ENCODE data around the gene TMEM40.
"Not testable (repeated sequence)": the region's sequence is repeated elsewhere in the genome, so short reads cannot be mapped to it uniquely, and the experiment has no call there.

TMEM40 gene

DNA sequence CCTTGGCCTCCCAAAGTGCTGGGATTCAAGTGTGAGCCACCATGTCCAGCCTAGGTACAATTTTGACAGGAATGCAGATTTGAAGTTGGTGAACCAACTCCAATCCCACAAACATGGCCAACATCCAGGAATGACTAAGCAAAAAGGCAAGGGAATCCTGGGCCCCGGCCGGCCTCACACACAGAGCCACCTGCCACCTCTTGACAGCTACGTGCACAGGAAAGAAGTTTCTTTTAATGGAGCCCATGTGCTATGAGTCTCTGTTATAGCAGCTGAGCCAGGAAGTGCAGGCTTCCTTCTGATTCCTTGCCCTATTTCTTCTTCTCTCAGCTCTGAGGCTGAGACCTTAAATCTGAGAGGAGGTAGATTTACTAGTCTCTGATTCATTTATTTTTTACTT is 8.8 kb downstream of the TMEM40 start:
- no peak for DNase-seq

DNA sequence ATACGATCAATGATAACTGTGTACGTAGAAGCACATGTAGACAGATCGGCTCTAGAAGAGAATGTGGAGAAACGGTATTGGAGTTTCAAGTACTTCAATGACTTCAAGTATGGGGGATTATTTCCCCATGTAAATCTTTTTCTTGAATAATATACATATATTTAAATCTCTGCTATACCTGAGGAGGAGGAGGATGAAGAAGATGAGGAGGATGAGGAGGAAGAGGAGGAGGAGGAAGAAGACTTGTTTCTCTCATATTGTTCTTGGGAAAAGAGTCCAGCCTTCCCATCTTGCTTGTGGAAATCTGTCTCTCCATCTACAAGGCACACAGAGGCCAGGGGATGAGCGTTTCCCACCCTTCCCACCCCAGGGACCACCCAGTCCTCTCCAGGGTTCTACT is 10.6 kb downstream of the TMEM40 start:
- DNase-seq = no peak

DNA sequence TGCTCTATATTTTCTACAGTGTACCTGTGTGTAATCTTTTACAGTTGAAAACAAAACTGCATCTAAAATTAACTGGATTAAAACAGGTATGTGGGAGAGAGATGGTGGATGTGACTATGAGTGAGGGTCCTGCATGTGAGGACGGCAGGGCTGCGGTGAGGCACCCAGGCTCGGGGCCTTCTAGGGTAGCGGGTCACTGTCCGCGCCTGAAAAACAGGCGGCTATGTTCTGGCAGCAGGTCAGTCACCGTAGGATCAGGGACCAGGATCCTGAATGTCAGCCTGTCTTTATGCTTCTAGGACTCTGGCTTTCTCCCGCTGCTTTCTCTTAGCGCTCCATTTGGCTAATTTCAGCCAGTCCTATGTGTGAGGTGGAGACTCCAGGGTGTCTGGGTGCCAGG is 12.6 kb downstream of the TMEM40 start:
- DNase-seq = no peak

DNA sequence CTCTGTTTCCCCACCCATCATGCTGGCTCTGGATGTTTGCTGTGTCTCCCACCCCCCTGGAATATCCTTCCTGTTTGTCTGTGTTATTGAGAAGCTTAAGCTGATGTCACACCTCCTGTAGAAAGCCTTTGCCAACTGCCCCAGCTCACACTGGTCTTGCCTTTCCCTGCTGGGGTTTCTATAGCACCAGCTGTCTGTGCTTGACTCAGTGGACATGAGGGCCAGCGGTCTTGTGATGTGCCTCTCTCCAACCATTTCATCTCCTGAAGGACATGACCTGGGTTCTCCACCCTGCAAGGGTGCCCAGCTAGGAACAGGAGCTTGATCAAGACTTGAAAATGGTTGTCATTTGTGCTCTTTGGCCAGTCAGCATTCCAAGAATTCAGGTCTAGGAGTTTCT is 14.7 kb downstream of the TMEM40 start:
- no peak for DNase-seq

DNA sequence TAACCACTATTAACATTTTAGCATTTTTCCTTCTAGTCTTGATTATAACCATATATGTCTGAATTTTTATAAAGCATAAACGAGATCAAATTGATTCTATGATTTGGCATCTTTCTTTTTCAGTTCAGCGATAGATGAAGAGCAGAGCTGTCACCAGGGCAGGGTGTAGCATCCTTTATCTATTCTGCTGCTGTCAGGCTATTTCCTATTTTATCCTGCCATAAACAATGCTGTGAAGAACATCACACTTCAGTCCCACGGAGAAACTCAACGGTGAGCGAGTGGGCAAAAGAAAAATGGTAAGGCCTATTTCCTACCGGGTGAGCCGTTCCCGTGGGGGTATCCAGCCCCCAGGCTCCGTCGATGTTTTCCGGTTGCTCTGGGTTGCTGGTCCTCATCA is 15.5 kb downstream of the TMEM40 start:
- no peak for DNase-seq

DNA sequence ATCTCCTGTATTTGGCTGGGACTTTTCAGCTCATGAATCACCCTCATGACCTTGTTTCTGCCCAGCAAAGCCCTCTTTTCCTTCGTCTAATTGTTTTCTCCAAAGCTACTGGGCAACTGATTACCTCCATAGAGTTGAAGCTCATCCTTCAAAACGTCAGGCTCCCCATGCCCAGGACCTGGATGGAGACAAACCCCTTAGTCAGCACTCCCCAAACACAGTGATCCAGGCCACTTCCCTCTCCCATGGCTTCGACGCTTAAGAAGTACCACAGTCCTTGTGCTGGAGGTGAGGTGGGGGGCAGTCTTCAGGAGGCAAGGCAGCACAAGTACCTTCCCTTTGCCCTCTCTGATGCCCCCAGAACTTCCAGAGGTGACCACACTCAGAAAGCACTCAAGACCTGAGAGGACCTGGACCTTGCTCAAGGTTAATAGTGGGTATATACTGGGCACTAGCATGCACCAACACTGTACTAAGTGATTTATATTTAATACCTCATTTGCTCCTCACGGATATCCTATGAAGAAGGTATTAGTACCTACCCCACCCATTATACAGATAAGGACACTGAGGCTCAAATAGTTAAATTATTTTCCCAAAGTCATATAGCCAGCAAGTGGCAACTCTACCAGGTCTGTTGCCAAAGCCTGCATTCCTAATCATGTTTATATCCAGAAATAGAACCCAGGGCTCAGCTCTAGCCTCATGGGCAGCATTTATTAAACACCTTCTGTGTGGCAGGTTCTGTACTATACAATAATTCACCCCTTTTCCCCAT is 16.5 kb downstream of the TMEM40 start:
- DNase-seq = no peak

DNA sequence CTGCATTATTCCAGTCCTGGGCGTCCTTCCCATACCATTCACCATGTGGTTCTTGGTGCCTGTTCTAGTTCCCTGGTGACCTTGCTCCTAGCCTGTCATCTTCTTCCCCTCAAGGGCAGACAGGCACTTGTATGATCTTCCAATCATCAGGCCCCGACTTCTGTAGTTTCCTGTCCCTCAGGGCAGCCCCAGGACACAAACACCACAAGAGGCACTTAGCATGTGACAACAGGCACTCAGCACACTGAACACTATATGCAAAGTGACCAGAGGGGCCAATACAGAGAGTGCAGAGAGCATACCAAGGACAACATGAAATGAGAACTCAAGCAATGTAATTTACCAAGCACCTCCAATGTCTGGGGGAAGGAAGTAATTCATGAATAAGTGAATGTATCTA is 17.9 kb downstream of the TMEM40 start:
- DNase-seq = no peak

DNA sequence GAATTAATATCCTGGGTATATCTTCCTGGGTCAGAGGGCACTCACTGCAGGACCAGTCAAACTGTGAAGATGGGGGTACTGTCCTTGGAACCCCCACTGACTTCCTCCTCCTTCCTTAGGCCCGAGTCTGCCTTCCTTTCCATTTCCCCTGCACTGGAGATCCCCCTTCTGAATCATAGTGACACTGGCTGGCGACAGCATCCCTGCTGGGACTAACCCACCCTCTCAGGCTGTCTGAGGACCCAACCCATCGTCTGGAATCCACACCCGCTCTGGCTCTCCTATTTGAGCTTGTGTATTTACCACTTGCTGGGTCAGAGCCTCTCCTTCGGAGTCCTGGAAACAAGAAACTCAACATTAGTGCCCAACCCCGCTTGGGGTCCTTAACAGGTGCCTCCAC is 21.2 kb downstream of the TMEM40 start:
- no peak for DNase-seq

DNA sequence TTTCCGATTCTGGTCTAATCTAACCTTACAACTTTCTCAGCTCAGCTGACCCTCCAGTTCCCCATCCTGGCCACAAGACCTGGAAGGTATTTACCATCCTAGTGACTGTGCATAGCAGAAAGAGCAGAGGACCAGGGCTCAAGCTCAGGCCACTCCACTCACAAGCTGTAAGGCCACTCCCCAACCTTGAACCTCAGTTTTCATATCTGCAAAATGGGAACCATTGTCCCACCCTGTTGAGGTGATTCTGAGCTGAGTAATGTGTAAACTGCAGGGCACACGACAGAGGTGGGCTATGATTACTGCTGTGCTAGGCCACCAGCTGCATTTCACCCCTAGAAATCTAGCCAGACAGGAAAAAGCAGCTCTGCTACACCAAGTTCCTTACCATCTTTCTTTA is 21.7 kb downstream of the TMEM40 start:
- DNase-seq = no peak

DNA sequence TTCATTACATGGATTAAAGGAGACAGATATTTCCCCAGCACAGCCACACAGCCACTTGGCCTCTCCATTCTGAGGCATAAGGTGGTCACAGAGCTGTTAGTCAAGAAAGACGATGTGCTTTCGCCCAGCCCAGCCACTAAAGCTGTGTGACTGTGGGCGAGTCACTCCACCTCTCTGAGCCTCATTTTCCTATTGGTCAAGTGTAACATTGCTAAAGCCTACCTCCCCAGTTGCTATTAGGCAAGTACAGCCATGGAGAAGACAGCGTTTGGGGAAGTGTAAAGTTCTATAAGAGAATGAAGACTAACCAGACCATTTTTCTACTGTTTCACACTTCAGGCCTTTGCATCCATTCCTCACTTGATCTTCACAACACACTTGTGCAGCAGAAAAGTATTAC is 24.1 kb downstream of the TMEM40 start:
- no peak for DNase-seq

DNA sequence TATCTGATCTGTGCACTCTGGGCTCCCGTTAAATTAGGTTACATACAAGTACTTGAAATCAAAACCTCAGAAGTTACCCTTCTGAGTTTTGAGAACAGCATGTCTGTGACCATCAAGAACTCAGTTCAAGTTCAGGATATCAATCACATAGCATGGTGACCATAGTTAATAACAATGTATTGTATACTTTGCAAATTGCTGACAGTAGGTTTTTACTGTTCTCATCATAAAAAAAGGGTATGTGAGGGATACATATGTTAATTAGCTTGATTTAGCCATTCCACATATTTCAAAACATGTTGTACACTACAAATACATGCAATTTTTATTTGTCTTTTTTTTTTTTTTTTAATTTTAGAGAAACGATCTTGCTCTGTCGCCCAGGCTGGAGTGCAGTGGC is 25.5 kb downstream of the TMEM40 start:
- DNase-seq = no peak

DNA sequence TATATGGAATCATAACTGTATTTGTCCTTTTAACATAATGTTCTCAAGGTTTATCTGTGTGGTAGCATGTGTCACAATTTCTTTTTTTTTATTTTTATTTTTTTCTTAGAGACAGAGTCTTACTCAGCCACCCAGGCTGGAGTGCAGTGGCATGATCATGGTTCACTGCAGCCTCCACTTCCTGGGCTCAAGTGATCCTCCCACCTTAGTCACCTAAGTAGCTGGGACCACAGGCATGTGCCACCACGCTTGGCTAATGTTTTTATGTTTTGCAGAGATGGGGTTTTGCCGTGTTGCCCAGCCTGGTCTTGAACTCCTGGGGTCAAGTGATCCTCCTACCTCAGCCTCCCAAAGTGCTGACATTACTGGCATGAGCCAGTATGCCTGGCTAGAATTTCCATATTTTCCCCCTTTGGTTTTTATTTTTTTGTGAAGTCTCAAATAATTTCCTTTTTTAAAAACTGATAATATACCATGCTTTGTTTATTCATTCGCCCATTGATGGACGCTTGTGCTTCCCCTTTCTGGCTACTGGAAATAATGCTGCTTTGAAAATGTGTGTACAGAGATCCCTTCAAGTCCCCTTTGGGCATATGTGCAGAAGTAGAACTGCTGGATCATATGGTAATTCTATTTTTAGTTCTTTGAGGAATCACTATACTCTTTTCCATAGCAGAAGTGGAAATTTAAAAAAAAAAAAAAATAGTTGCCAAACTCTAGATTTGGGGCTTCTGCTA is 28.4 kb downstream of the TMEM40 start:
- DNase-seq = no peak

DNA sequence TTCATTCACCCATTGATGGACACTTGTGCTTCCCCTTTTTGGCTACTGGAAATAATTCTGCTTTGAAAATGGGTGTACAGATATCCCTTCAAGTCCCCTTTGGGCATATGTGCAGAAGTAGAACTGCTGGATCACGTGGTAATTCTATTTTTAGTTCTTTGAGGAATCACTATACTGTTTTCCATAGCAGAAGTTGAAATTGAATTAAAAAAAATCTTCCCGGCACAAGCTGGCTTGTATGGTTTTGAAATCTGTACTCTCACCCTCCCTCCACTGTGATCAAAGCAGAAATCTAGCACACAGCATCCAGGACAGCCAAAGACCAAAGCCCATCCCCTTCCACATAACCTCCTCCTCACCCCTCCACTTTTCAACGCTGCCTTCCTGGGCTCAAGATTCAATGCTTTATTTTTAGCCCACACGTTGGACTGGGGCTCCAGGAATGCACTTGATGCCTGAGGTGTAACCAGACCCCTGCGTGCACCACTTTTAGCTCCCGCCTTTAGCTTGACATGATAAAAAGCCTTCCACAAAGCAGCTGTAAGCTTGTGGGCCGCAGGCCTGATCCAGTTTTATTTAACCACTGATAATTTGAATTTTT is 29.9 kb downstream of the TMEM40 start:
- no peak for DNase-seq

DNA sequence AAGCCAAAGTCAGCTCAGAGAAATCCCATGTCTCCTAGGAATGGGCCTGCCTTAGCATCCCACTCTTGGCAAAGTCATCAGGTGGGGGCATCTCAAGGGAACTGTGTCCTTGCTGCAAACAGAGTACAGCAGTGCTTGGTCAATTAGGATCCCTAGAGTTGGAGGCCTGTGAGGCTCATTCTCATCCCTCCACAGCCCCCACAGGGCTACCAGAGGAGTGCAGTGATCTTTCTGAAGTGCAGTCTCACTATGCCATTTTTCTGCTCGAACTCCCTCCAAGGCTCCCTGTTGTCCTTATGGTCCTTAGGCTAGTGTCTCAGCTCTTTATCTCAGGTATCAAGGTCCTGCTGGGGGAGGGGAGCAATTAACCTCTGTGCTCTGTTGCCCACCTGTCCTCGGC is 31.1 kb downstream of the TMEM40 start:
- no peak for DNase-seq

DNA sequence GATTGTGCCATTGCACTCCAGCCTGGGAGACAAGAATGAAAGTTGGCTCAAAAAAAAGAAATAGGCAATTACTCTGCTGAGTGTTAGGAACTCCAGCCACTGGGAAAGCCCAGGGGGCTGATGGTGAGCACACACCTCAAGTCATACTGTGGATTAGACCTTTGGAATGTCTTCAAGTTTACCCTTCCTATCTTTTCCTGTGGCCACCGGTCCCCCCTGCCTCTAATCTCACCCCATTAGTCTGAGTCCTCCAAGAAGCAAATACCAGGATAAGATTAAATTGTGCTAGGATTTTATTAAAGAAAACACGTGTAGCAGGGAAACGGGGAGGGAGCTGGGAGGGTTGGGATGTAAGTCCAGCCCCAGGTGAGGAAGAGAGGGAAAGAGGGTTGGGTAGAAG is 31.6 kb downstream of the TMEM40 start:
- no peak for DNase-seq

DNA sequence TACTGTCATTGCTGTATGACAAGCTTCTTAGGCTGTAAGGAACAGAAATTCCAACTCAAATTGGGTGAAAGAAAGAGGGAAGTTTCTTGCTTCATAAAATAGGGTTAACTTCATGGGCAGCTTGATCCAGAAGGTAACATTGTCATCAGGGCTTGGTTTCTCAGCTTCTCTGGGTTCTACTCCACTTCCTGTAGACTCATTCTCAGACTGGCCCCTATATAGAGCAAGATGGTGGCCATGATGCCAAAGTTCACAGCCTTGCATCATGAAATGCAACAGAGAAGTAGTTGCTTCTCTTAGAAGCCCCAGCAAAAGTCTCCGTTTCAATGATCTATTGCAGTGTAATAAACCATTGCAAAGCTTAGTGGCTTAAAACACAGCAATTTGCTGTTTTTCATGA is 33.6 kb downstream of the TMEM40 start:
- DNase-seq = no peak

DNA sequence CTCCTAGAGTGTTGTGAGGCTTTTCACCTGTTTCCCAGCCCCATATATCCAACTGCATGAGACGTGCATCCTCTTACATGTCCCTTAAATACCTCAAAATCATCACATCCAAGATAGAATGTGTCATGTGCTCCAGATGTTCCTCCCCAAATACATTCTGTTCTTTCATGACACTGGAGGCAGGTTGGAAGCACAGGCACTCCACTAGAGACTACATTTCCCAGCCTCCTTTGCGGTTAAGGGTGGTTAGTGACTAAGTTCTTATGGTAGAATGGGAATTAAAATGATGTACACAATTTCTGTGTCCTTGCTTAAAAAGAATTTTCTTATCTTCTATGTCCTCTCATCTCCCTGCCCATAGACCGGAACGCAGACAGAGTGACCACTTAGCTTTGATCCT is 34.3 kb downstream of the TMEM40 start:
- DNase-seq = peak; percentile 31

DNA sequence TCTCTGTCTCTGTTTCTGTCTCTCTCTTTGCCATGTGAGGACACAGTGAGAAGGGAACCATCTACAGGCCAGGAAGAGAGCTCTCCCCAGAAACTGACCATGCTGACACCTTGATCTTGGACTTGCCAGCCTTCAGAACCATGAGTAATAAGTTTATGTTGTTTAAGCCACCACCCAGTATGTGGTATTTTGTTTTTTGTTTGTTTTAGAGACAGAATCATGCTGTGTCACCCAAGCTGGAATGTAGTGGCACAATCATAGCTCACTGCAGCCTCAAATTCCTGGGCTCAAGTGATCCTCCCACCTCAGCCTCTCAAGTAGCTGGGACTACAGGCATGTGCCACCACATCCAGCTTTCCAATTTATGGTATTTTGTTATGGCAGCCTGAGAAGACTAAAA is 35.7 kb downstream of the TMEM40 start:
- DNase-seq = not testable (repeated sequence)

DNA sequence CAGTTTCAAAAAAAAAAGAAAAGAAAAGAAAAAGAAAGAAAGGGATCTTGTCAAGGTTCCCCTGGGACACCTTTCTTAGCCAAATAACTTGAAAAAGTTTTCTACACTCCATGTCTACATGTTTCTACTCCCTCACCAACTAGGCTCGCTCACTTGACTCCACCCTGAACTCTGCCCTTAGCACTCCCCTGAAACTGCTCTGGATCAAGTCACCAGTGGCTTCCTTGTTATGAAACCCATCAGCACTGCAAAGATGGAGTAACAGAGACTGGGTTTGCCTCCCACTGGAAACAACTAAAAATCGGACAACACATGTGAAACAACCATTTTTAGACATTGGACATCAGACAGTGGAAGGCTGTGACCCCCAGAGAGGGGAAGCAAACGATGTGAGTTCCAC is 36.8 kb downstream of the TMEM40 start:
- no peak for DNase-seq

DNA sequence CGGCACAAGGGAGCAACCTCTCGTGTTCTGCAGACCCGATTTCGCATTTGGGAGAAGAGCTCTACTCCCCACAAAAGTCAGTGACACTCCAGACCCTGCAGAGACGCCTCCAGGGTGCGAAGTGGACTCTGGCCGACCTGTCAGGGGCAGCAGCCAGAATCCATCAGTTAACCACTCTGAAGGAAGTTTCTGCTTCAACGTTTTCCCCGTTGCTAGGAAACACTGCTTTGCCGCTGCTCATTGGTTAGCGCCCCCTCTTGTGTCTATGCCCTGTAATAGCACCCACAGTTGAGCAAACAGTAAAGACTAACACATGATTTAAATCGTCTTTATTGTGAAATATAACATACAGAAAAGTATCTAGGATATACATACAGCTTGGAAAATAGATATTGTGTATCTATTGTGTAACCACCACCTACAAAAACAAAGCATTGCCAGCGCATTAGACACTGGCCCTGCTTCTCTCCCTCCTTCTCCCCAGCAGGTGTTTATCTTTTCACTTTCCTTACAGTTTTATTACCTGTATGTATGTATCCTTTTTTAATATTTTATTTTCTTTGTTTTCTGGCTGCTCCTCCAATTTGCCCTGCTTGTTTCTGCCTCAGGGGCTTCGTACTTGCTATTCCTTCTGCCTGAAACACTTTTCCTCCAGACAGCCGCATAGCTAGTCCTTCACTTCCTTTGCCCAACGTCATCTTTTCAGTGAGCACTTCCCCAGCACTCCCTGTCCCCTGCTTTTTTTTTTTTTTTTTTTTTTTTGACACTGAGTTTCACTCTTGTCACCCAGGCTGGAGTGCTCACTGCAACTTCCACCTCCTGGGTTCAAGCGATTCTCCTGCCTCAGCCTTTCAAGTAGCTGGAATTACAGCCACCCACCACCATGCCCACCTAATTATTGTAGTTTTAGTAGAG is 38.8 kb downstream of the TMEM40 start:
- peak; percentile 95 for DNase-seq

DNA sequence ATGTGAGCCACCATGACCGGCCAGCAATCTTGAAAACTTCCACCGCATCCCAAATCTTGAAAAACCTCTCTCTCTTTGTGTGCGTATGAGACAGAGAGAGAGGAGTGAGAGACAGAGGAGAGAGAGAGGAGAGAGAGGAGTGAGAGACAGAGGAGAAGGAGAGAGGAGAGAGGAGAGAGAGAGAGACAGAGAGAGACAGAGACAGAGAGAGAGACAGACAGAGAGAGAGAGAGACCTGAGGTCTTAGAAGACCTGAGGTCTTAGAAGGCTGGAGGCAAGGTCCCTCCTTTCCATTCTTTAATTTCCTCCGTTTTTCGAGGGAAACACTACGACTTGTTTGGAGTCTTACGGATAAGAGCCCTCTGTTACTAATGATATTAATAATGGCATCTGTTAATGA is 39.5 kb downstream of the TMEM40 start:
- no peak for DNase-seq

DNA sequence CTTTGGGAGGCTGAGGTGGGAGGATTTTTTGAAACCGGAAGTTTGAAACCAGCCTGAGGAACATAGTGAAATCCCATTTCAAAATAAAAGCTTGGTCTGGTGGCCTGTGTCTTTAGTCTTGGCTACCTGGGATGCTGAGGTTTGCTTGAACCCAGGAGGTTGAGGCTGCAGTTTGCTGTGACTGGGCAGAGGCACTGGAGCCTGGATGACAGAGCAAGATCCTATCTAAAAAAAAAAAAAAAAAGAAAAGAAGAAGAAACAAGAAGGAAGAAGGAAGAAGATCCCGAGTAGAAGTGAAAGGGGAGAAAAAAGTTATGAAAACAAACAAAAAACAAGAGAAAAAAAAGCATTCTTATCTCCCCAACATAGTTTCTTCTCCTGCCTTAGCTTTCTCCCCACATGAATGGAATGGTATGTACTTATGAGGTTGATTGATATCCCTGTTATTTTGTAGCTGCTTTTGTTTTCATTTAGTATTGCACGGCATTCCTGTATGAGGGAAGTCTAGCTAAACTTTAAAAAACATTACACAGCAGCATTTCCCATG is 42.4 kb downstream of the TMEM40 start:
- DNase-seq = peak; percentile 32

DNA sequence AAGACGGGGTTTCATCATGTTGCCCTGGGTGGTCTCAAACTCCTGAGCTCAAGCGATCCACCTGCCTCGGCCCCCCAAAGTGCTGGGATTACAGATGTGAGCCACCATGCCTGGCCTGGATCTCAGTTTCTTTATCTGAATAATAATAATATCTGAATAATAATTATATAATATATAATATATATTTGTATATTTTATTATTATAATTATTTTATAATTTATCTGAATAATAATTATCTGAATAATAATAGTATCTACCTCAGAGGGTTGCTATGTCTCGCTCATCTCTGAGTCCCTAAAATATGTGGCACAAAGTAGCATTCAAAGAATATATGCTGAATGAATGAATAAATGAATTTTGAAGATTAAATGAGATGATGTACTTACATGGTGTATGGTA is 44.8 kb downstream of the TMEM40 start:
- DNase-seq = no peak

Data from hematopoietic multipotent progenitor cell treated with erythropoietin and hydrocortisone succinate and interleukin-3 and kit ligand, for 6 days (in vitro differentiated cells).